ENCODE results near the gene VPS39. TPM values are rescaled to one million over a fixed set of nuclear protein-coding genes. Genes with fewer than 3 reads are reported as not detected.

VPS39 gene
- total and polyA plus RNA-seq, 2 of the 8 experiments (the other 6 are each of a cell fraction or from before 2014, with no cell fraction given) = 34.4 to 36.6 TPM

- no peaks in the 10 kb centered on the region for H3K79me1 ChIP-seq (ENCODE audit: low read depth, low read length)
- H2BK20ac ChIP-seq (ENCODE audit: low read length) = no peak overlapping the region
- no peak overlapping the region for H3K18ac ChIP-seq (ENCODE audit: extremely low read depth, low read length)
- peaks cover 0 to 7% (median 4%) of the 10 kb centered on the region in 4 experiments; a peak in 3 of 7 replicates for H3K4me1 ChIP-seq (replicated peaks in 1 of 4; ENCODE audit: control insufficient read depth in 3 of 4, insufficient read depth in 4 of 4, low read length in 3 of 4)
- WGBS, 2 experiments (ENCODE audit: extremely low coverage in 1 of 2, insufficient coverage in 1 of 2, insufficient read length in 1 of 2, insufficient replicate concordance in 2 of 2, low coverage in 1 of 2, low lambda C conversion rate in 2 of 2, missing lambda C conversion rate in 1 of 2) = 95% methylated on average over 1 of the region's 1 CpG; no CpG with 5 or more reads in 1 of the 2 experiments
- ChIA-PET CTCF (ENCODE audit: partially characterized antibody) (interaction anchor here (1.1 to 22.6 kb wide), 13 partner anchors 10 to 149 kb away, joined by 3 to 416 read pairs (median 11); partner anchors contain the start of genes PLA2G4D and PLA2G4F), POLR2A (ENCODE audit: partially characterized antibody) (interaction anchor here (0.8 kb wide), 1 partner anchor 47 kb away, joined by 5 read pairs; no protein-coding TSS in a partner anchor)
- H2BK120ac ChIP-seq (replicated peaks; ENCODE audit: low read depth, low read length) = no peak overlapping the region
- no peak overlapping the region for H3K9ac ChIP-seq (replicated peaks in 1 of 4; ENCODE audit: extremely low read depth in 1 of 4, low read depth in 3 of 4, low read length in 3 of 4)
- no peak overlapping the region for H4K8ac ChIP-seq (ENCODE audit: extremely low read depth, insufficient read depth, low read length)
- no peak overlapping the region for H2BK12ac ChIP-seq (ENCODE audit: low read depth, low read length)
- H3K23me2 ChIP-seq (ENCODE audit: low read depth, low read length) = no peaks in the 10 kb centered on the region
- H3K4me3 ChIP-seq (ENCODE audit: extremely low read depth in 1 of 4, insufficient read depth in 2 of 4, low read depth in 3 of 4, low read length in 4 of 4) = no peak overlapping the region
- DNase-seq (ENCODE audit: low read depth in 1 of 2, low spot score in 2 of 2) = no peak
- no peak overlapping the region for H4K5ac ChIP-seq (ENCODE audit: insufficient read length, low read depth, low read length)
- H2BK15ac ChIP-seq (ENCODE audit: low read length) = no peak overlapping the region
- no peaks in the 10 kb centered on the region for H3K27me3 ChIP-seq (replicated peaks in 1 of 4; ENCODE audit: control insufficient read depth in 3 of 4, extremely low read depth in 1 of 4, insufficient read depth in 3 of 4, low read length in 3 of 4)
- H3K4me2 ChIP-seq (ENCODE audit: insufficient read depth in 1 of 2, low read depth in 2 of 2, low read length in 2 of 2) = no peak overlapping the region
- H3K9me3 ChIP-seq (ENCODE audit: insufficient read depth in 2 of 2, low read depth in 1 of 2, low read length in 1 of 2) = peaks cover 4 to 8% of the 10 kb centered on the region in 2 experiments; a peak in 1 of 4 replicates
- H3K14ac ChIP-seq (ENCODE audit: insufficient read length) = no peak overlapping the region
- FAIRE-seq = no peak
- H2BK5ac ChIP-seq (ENCODE audit: low read depth, low read length) = no peak overlapping the region
- H4K91ac ChIP-seq (replicated peaks; ENCODE audit: insufficient read length, low read length) = no peak overlapping the region
- no peak overlapping the region for H2AK5ac ChIP-seq (ENCODE audit: low read depth, low read length)
- H3K56ac ChIP-seq (replicated peaks; ENCODE audit: insufficient read length, low read depth, low read length) = no peak overlapping the region
- no peaks in the 10 kb centered on the region for H4K20me1 ChIP-seq (replicated peaks in 1 of 2; ENCODE audit: control insufficient read depth in 1 of 2, insufficient read depth in 2 of 2, low read length in 2 of 2)
- H2AFZ ChIP-seq (ENCODE audit: low read length) = no peak overlapping the region
- no peak overlapping the region for H3K23ac ChIP-seq (ENCODE audit: insufficient read length)
- no peak overlapping the region for H3K4ac ChIP-seq (replicated peaks; ENCODE audit: insufficient read length, low read depth, low read length)
- no peak for TF ChIP-seq SP2 (IDR thresholded peaks at IDR 0.05; ENCODE audit: low read length)
- no peak for TF ChIP-seq FOSL1 (IDR thresholded peaks at IDR 0.05; ENCODE audit: insufficient read depth, low read depth, low read length)
- no peak for TF ChIP-seq HDAC2 (IDR thresholded peaks at IDR 0.05; ENCODE audit: borderline replicate concordance in 1 of 2, low read depth in 2 of 2, low read length in 2 of 2)
- TF ChIP-seq MAX (IDR thresholded peaks at IDR 0.05) = no peak
- no peak overlapping the region for H3K27ac ChIP-seq (ENCODE audit: low read depth, low read length)
- H3K36me3 ChIP-seq (ENCODE audit: control insufficient read depth in 2 of 4, insufficient read depth in 4 of 4, low read length in 3 of 4) = no peaks in the 10 kb centered on the region
- H3K79me2 ChIP-seq (ENCODE audit: control insufficient read depth in 1 of 2, insufficient read depth in 2 of 2, low read length in 2 of 2) = no peaks in the 10 kb centered on the region
These were observed 72.8 kb downstream of the VPS39 start for GRCh38 chr15:42135351-42135750.
